ENCODE data around the gene IL22RA1. TPM values are rescaled to one million over a fixed set of nuclear protein-coding genes. Genes with fewer than 3 reads are reported as not detected.

Gene IL22RA1
- total and polyA plus RNA-seq, 10 of the 15 experiments (the other 5 are each of a cell fraction or from before 2014, with no cell fraction given) = not detected

DNA sequence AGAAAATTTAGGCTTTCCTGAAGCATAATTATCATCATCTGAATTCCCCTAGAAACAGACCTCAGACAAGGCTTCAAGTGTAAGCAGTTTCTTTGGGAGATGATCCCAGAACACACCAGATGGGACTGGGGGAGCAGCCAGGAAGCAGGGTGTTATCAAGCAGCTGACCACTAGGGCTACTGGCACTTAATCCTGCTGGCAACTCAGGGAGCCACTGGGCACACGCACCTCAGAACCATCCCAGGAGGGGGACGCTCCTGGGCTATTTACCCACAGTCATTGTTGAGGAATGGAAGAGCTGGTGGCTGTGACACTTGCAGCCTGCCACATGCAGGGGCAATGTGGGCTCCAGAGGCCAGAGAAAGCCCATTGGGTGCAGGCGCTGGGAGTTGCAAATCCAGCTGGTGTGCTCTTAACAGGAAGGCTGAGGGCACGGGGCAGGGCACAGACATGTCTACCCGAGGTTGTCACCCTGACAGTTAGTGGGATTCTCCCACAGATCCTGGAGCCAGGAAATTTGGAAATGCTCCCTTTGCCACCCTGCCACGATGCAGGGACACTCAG lies 15.1 kb upstream of the IL22RA1 start:
- no TSS peak for BruUV-seq (replicated peaks)
- Histone ChIP-seq H3K4me2 (ENCODE audit: control insufficient read depth, insufficient read depth) (no peak overlapping the region), H3K27ac (ENCODE audit: control insufficient read depth, insufficient read depth) (no peak overlapping the region), H2AFZ (ENCODE audit: control insufficient read depth, low read depth, low read length) (no peak overlapping the region), H3K36me3 (ENCODE audit: control insufficient read depth in 2 of 2, insufficient read depth in 2 of 2, low read length in 1 of 2) (no peaks in the 10 kb centered on the region), H3K4me1 (ENCODE audit: control insufficient read depth, insufficient read depth, low read length) (peaks cover 7% of the 10 kb centered on the region), H3K4me3 (no peak overlapping the region), H4K20me1 (ENCODE audit: control insufficient read depth, insufficient read depth) (no peaks in the 10 kb centered on the region), H3K9me3 (replicated peaks; ENCODE audit: control insufficient read depth, insufficient read depth, low read length) (no peaks in the 10 kb centered on the region), H3K9ac (ENCODE audit: control insufficient read depth, insufficient read depth, low read length) (no peak overlapping the region), H3K27me3 (replicated peaks in 1 of 2; ENCODE audit: control insufficient read depth in 2 of 2, insufficient read depth in 2 of 2, low read length in 1 of 2) (no peaks in the 10 kb centered on the region; a peak in 1 of 4 replicates), H3K79me2 (ENCODE audit: control insufficient read depth, insufficient read depth, low read length) (no peaks in the 10 kb centered on the region)
- CTCF ChIA-PET = interaction anchor here (1.4 to 2.9 kb wide), 2 partner anchors 8 to 43 kb away, joined by 4 to 15 read pairs; no protein-coding TSS in a partner anchor
- RAD21 ChIA-PET (ENCODE audit: unreplicated experiment) = no interaction called here
- DNase-seq (ENCODE audit: low read depth, low spot score) (no peak), FAIRE-seq (no peak), ATAC-seq (no peak)
- in situ Hi-C loops (cut with MboI) (no loop called here), intact Hi-C loops (cut with micrococcal nuclease; ENCODE audit: unreplicated experiment) (no loop called here)
- WGBS (ENCODE audit: insufficient coverage, insufficient replicate concordance, low lambda C conversion rate, missing lambda C conversion rate) = 57% methylated on average over 6 of the region's 6 CpGs
- TF ChIP-seq CTCF (IDR thresholded peaks at IDR 0.05 in 2 of 3, conservative IDR thresholded peaks at IDR 0.05 in 1 of 3; ENCODE audit: control insufficient read depth in 2 of 3, extremely low read depth in 1 of 3, insufficient read depth in 1 of 3, low read depth in 3 of 3, low read length in 3 of 3) (peak in 1 of 3 experiments; percentile 18; a peak in 1 of 6 replicates), POLR2A (IDR thresholded peaks at IDR 0.05; ENCODE audit: low read depth, low read length) (no peak)
- SMC1A ChIA-PET (ENCODE audit: uncharacterized antibody, unreplicated experiment) = interaction anchor here (0.6 to 1.4 kb wide), 2 partner anchors 8 to 64 kb away, joined by 3 to 5 read pairs; no protein-coding TSS in a partner anchor
- POLR2A ChIA-PET = no interaction called here

DNA sequence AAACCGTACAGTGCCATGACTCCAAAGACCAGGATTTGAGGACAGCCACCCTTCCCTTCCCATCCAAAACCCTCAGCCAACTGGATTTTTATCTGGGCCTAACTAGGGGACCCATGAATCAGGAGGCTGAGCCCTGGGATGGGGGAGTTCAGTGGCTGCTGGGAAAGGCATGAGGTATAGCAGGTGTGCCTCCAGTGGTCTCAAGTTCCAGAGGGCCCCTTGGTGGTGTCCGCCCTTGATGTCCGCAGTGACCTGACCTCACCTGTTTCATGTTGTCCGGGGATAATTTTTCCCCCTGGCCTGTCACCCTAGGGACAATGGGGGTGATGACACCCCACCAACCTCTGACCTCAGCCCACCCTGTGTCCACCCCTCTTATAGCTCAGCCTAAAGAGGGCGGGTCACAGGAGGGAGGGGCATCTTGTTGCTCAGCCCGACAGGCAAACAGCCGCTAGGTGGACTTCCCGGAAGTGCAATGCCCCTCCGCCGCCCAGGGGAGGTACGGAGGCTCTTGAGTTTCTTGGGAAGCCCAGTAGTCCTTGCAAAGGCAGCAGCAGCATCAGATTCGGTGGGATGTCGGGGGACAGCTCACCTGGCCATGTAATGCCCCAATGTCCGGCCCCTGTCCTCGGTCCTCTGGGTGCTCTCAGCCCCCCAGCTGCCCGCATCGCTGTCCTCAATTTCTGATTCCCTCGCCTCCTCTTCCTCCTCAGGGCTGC lies 13.8 kb upstream of the IL22RA1 start:
- Histone ChIP-seq H3K27ac (ENCODE audit: control insufficient read depth, insufficient read depth) (no peak overlapping the region), H3K79me2 (ENCODE audit: control insufficient read depth, insufficient read depth, low read length) (no peaks in the 10 kb centered on the region), H3K4me2 (ENCODE audit: control insufficient read depth, insufficient read depth) (no peak overlapping the region), H2AFZ (ENCODE audit: control insufficient read depth, low read depth, low read length) (no peak overlapping the region), H3K27me3 (replicated peaks in 1 of 2; ENCODE audit: control insufficient read depth in 2 of 2, insufficient read depth in 2 of 2, low read length in 1 of 2) (no peaks in the 10 kb centered on the region; a peak in 1 of 4 replicates), H3K4me3 (no peak overlapping the region), H4K20me1 (ENCODE audit: control insufficient read depth, insufficient read depth) (no peaks in the 10 kb centered on the region), H3K4me1 (ENCODE audit: control insufficient read depth, insufficient read depth, low read length) (peaks cover 7% of the 10 kb centered on the region), H3K36me3 (ENCODE audit: control insufficient read depth in 2 of 2, insufficient read depth in 2 of 2, low read length in 1 of 2) (no peaks in the 10 kb centered on the region), H3K9me3 (replicated peaks; ENCODE audit: control insufficient read depth, insufficient read depth, low read length) (no peaks in the 10 kb centered on the region), H3K9ac (ENCODE audit: control insufficient read depth, insufficient read depth, low read length) (no peak overlapping the region)
- TF ChIP-seq BMI1 (IDR thresholded peaks at IDR 0.05; ENCODE audit: borderline replicate concordance) = no peak
- TF ChIP-seq ZNF274 (IDR thresholded peaks at IDR 0.05; ENCODE audit: insufficient read depth, insufficient read length) = no peak
- no peak for TF ChIP-seq USF1 (IDR thresholded peaks at IDR 0.05; ENCODE audit: borderline replicate concordance, extremely low read length, insufficient read depth, low read depth, low read length)
- no peak for TF ChIP-seq CHD2 (IDR thresholded peaks at IDR 0.05; ENCODE audit: borderline replicate concordance, low read depth, low read length)
- ChIA-PET SMC1A (ENCODE audit: uncharacterized antibody, unreplicated experiment) (interaction anchor here (0.6 to 9.5 kb wide), 3 partner anchors 42 to 236 kb away, joined by 3 to 104 read pairs (median 6); no protein-coding TSS in a partner anchor), POLR2A (no interaction called here), RAD21 (ENCODE audit: unreplicated experiment) (interaction anchor here (3.4 kb wide), 1 partner anchor 33 kb away, joined by 8 read pairs; no protein-coding TSS in a partner anchor), CTCF (interaction anchor here (1.3 to 10.4 kb wide), 2 partner anchors 36 to 236 kb away, joined by 3 to 134 read pairs; no protein-coding TSS in a partner anchor)
- ATAC-seq (no peak), DNase-seq (ENCODE audit: low read depth, low spot score) (no peak), FAIRE-seq (no peak)
- WGBS (ENCODE audit: insufficient coverage, insufficient replicate concordance, low lambda C conversion rate, missing lambda C conversion rate) = 89% methylated on average over 18 of the region's 18 CpGs
- in situ Hi-C loops (cut with MboI) (no loop called here), intact Hi-C loops (cut with micrococcal nuclease; ENCODE audit: unreplicated experiment) (no loop called here)
- BruUV-seq (replicated peaks) = no TSS peak
